HEK293 (cell line): ENCODE results near the gene ANXA2.

Experiments
- ZNF529 ChIP-seq: fragments of 450-650 bp; formaldehyde crosslinking; IDR thresholded peaks from 2 replicates; pipeline ENCODE4 v1.5.1; 2017; ENCODE audit warnings: missing genetic modification characterization, missing biosample characterization; ENCODE audit not compliant: insufficient replicate concordance
- TF ChIP-seq, protein P1 (sequence below): fragments of 450-650 bp; formaldehyde crosslinking; IDR thresholded peaks from 2 replicates; pipeline ENCODE4 v1.5.1; 2016; ENCODE audit warnings: missing biosample characterization, missing genetic modification characterization

- TF ChIP-seq ZNF529 (tag by site-specific recombination), result no peak
- TF ChIP-seq, protein P1, sequence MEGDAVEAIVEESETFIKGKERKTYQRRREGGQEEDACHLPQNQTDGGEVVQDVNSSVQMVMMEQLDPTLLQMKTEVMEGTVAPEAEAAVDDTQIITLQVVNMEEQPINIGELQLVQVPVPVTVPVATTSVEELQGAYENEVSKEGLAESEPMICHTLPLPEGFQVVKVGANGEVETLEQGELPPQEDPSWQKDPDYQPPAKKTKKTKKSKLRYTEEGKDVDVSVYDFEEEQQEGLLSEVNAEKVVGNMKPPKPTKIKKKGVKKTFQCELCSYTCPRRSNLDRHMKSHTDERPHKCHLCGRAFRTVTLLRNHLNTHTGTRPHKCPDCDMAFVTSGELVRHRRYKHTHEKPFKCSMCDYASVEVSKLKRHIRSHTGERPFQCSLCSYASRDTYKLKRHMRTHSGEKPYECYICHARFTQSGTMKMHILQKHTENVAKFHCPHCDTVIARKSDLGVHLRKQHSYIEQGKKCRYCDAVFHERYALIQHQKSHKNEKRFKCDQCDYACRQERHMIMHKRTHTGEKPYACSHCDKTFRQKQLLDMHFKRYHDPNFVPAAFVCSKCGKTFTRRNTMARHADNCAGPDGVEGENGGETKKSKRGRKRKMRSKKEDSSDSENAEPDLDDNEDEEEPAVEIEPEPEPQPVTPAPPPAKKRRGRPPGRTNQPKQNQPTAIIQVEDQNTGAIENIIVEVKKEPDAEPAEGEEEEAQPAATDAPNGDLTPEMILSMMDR, result no peak
Measured at GRCh38 chr15:60363903-60364611, 33.7 kb downstream of the ANXA2 start.
